GM19468 (cell line): ENCODE data around the gene PCP2.

Source experiments
- ATAC-seq: cut with Tn5 transposase; IDR thresholded peaks from one replicate; pipeline ENCODE4 v1.9.1; 2021; ENCODE audit warnings: mild to moderate bottlenecking, moderate library complexity, moderate number of reproducible peaks; ENCODE audit not compliant: unreplicated experiment; ENCODE audit errors: extremely low read depth

PCP2 gene

GRCh38 chr19:7633698-7634097 lies at the start of gene PCP2:
PCP2 (minus strand) TSS chr19:7633719; CDS start chr19:7633457, 262 bp downstream.
- no peak for ATAC-seq

GRCh38 chr19:7682175-7682855 lies 48.8 kb upstream of the PCP2 start:
- no peak for ATAC-seq

DNA sequence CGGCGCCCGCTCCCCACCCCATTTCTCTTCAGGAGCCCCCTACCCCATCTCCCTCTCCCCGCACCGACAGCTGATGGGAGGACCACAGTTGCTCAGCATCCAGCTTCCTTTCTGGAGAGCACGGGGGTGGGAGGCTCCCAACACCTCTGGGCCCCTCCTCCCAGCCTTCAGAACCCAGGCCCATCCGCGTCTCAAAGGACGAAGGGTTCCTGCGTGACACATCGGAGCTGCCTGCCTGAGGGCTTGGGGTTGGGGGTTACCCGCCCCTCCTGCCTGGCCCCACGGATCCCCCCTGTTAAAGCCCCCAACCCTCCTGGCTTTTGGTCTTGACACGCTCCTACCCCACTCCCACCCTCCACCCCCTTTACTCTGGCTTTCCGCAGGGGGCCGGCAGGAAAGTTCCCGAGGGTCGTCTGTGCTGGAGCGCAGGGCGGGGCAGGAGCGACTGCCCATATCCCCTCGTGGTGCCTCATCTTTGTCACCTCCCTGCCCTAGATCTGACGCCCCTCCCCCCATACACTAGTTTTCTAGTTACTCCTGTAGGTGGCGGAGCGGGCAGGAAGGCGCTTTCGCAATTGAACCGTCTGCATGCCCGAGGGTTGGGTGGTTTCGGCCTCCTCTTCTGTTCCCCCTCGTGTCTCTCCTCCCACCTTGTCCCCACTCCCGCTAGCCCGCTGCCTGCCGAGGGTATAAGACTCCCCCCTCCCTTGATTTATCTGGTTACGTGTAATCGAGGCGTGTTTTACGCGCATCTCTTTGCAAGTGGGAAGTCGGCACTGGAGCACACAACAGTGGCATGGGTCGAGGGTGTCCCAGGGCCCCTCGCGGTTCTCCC lies 48.0 kb upstream of the PCP2 start:
- ATAC-seq = no peak

DNA sequence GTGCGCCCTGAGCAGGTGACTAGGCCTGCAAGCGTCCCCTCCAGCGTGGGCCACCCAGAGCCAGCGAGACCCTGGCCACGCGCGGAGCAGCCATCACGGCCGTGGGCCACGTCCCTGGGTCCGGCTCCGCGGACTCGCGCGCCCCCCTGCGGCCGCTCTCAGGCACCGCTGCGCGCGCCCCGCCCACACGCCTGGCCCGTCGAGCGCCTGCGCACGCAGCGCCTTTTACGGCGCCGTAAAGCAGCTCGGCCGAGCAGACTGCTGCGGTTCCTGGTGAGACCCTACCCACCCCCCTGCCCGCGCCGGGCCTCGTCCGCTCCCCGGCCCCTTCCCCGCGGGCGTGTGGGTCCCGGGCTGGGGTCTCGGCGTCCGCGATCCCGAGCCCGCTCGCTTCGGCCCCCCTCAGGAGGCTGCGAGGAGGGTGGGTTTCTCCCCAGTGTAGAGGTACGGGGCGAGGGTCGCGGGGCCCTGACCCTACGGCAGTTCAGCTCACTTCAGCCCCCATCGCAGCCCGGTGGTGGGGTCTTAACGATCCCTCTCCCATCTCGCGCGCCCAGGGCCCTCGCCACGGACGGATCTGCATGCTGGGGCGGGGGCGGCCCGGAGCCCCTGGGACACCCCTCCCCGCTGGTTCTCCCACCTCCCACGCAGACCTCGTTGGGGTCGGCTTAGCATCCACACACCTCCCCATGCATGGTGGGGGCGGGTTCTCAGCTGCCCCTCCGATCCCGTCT lies 47.3 kb upstream of the PCP2 start, which contains the start of gene TRAPPC5:
Gene TRAPPC5 (plus strand): TSS at position 228 of the 734 bp plus-strand sequence. CDS start 1,421 bp downstream, outside the sequence.
- ATAC-seq = peak; percentile 13

DNA sequence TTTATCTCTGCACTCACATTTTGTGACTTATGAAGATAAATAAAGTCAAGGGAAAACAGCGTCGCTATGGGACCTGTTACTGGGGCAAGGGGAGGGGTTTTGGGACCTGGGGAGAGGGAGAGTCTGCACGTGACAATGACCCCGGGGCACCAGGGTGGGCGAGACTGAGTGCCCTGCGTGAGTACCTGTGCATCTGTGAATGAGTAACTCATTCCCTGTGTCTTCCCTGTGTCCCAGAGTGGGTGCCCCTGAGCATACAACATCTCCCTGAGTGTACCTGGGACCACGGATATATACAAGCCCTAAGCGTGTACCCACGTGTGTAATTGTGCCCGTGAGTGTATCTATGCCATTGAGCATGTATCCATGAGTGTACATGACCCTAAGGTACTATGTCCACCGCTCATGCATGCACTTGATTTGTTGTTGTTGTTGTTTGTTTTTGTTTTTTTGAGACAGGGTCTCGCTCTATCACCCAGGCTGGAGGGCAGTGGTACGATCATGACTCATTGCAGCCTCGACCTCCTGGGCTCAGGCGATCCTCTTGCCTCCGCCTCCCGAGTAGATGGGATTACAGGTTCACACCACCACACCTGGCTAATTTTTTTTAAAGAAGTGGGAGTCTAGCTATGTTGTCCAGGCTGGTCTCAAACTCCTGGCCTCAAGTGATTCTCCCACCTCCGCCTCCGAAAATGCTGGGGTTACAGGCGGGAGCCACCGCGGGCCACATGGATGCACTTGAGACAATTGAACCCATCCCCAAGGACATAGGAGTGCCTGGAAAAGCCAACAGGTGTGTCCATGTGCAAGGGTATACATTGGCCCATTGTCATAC lies 46.5 kb upstream of the PCP2 start:
- ATAC-seq = no peak

DNA sequence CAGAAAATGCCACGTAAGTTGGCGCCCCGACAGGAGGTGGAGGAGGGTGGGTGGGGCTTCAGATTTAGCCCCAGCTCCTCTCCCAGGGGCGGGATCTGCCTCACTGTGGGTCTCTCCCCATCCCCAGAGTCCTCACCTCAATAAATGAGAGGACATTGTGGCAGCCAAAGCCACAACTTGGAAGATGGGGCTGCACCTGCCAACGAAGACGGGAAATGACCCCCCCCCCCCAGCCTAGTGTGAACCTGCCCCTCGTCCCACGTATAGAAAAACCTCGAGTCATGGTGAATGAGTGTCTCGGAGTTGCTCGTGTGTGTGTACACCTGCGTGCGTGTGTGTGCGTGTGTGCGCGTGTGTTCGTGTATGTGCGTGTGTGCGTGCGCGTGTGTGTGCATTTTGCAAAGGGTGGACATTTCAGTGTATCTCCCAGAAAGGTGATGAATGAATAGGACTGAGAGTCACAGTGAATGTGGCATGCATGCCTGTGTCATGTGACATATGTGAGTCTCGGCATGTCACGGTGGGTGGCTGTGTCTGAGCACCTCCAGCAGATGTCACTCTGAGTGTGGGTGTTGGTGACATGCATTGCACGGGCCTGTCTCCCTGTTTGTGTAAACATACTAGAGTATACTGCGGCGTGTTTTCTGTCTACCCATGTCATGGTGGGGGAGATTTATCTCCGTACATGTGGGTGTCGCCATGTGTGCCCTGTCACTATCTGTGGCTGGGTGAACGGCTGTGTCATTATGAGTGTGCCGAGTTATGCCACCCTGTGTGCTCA lies 45.6 kb upstream of the PCP2 start:
- ATAC-seq = no peak

- no peak for ATAC-seq
These were observed 44.3 kb upstream of the PCP2 start for GRCh38 chr19:7677669-7678311.

- ATAC-seq = no peak
These were observed 43.3 kb upstream of the PCP2 start, which contains the start of gene MCEMP1 for GRCh38 chr19:7676854-7677253. MCEMP1 (plus strand) TSS chr19:7677090; CDS start chr19:7677121, 31 bp downstream.

GRCh38 chr19:7676376-7676775 lies 42.9 kb upstream of the PCP2 start:
- ATAC-seq = no peak

GRCh38 chr19:7674010-7675005 lies 40.8 kb upstream of the PCP2 start:
- no peak for ATAC-seq

DNA sequence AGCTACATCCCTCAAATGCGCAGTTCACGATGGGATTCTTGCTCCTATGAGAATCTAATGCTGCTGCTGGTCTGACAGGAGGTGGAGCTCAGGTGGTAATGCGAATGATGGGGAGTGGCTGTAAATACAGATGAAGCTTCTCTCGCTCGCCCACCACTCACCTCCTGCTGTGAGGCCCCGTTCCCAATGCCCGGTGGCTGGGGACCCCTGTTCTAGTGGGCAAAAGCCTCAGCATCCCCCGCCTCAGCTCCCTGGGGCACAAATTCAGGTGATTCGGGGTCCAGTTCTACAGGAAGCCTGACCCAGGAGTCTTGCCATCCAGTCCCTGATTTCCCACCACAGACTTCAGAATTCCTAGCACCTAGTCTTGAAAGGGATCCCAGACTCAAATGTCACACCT lies 39.0 kb upstream of the PCP2 start:
- ATAC-seq = no peak

- no peak for ATAC-seq
These were observed 37.3 kb upstream of the PCP2 start for GRCh38 chr19:7670790-7671189.

DNA sequence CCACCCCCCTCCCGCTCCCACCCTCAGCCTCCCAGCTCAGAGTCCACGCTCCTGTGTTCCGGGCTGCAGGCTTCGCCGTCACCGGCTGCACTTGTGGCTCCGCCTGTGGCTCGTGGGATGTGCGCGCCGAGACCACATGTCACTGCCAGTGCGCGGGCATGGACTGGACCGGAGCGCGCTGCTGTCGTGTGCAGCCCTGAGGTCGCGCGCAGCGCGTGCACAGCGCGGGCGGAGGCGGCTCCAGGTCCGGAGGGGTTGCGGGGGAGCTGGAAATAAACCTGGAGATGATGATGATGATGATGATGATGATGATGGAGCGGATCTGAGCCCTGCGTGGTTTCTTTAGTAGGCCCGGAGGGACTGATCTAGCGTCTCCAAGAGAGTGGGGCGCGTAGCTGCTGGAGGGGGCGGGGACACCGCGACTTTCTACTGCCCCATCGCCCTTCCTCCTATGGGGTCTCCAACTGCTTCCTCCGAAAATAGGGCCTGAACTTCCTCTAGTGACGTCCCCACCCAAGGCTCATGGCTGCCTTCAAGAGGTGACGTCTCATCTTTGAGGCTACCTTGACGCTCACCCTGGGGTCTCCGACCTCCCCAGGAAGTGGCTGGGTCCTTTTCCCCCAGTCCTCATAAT lies 36.7 kb upstream of the PCP2 start:
- no peak for ATAC-seq

DNA sequence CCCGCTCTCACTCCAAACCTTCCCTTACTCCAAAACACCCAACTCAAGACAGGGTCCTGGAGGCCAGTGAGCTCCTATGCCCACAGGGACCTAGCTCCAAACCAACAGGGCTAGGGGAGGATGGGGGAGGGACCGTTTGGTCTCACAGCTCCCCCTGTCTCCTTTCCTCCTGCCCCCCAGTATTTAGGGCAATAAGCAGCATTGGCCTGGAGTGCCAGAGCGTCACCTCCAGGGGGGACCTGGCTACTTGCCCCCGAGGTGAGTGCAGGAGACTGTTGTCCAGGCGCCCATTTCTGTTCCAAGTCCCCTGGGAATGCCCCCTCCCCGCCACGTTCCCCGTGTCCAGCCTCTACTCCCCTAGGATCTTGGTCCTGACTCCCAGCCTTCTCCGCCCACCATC lies 36.1 kb upstream of the PCP2 start:
- ATAC-seq = no peak

GRCh38 chr19:7668842-7669241 lies 35.3 kb upstream of the PCP2 start, which contains the start of gene RETN:
RETN (plus strand) TSS chr19:7669049; CDS start chr19:7669327, 278 bp downstream.
- no peak for ATAC-seq

GRCh38 chr19:7665076-7665475 lies 31.6 kb upstream of the PCP2 start:
- no peak for ATAC-seq

GRCh38 chr19:7663706-7664105 lies 30.2 kb upstream of the PCP2 start:
- no peak for ATAC-seq
